ENCODE results near the gene TCIRG1.
"Not testable (repeated sequence)": the region's sequence is repeated elsewhere in the genome, so short reads cannot be mapped to it uniquely, and the experiment has no call there.

Gene TCIRG1
- total RNA-seq, result 292 to 984 (median 583) reads per million in 17 experiments

DNA sequence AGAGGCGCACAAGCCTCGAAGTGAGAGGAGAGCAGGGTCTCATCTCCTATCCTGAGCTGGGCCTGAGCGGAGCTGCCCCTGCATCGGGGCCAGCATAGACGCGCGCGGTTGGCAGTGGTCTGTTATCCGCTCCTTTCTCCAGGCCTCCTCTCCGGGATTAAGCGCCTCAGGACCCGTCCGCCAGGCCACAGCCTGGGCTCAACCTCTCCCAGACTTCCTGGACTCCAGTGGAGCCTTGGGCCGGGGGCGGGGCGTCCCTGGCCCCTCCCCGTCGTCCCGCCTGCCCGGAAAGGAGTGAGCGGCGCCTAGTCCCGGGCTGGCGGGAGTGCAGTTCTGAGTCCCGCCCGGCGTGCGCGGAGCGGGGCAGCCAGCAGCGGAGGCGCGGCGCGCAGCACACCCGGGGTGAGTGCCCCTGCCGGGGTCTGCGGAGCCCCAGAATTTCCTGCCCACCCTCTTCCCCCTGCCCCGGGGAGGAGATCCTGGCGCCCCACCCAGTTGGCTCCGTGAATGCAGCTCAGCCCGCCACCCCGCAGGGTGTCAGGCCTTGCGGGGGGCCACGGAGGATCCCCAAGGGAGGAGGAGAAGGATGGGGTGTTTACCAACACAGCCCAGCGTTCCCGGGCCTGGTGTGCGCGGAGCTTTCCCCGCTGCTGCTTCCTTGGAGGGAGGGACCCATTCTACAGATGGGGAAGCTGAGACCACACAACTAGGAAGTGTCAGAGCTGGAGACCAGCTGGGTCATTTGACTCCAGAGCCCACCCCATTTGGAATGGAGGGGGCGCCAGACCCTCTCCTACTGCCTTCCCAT is at the start of gene TCIRG1:
Gene TCIRG1 (plus strand): TSS at position 308 of the 808 bp plus-strand sequence. CDS start 2,247 bp downstream, outside the sequence.
- peak; percentile 91 to 96 (median 94) for DNase-seq

DNA sequence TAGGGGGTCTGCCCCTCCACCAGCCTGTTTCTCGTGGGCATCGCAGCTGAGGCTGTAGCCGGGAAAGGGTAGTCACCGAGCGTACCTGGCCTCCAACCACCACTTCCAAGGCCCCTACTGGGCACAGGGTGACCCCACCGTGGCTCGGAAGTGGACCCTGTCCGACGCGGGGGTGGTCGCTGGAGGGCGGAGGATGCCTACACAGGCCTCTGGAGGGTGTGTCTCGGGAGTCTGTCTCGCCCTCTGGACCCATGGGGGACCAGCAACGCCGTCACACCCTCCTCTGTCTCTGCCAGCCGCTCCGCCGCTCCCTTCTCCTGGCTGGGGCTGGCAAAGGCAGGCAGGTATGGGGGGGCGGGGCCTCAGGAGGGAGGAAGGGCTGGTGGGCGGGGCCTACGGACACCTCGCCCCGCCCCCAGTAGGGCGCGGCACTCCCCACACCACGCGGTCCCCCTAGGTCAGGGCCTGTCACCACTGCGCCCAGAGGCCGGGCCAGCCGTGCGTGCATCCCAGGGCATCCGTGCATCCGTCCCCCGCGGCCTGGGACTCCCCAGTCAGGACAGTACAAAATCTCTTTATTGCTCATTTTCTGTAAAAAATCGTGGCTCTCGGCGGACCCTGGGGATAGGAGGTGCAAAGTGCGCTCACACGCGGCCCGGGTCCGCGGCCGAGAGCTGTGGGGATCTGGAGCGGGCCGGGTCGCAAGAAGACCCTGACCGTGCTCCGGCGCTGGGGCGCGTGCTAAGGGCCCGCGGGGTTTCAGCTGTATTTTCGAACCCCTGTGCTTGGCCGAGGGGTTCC is 48.1 kb upstream of the TCIRG1 start:
- peak in 3 of 4 experiments; percentile 28 to 55 (median 39) for DNase-seq

- not testable (repeated sequence) for DNase-seq
Observed at GRCh38 chr11:67991347-67992121, 47.3 kb upstream of the TCIRG1 start.

DNA sequence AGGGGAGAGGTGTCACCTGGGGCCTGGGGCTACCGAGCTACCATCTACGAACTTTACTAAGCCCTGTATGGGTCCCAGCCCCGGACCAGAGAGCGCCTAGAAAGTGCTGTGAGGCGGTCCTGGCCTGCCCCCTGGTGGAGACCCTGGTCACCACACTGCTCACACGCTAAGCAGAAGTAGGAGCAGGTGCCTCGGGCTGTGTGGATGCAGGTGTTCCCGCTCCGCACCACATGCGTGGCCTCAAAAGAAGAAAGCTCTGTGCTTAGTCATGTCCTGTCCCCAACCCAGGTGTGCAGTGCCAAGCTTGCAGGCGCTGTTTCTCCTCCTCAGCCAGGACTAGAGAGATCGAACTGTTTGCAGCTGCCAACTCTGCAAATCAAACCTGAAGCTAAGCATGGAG is 45.0 kb upstream of the TCIRG1 start:
- peak in 1 of 4 experiments; percentile 38 for DNase-seq

- DNase-seq, result not testable (repeated sequence)
Observed at GRCh38 chr11:67994387-67994786, 44.4 kb upstream of the TCIRG1 start.

DNA sequence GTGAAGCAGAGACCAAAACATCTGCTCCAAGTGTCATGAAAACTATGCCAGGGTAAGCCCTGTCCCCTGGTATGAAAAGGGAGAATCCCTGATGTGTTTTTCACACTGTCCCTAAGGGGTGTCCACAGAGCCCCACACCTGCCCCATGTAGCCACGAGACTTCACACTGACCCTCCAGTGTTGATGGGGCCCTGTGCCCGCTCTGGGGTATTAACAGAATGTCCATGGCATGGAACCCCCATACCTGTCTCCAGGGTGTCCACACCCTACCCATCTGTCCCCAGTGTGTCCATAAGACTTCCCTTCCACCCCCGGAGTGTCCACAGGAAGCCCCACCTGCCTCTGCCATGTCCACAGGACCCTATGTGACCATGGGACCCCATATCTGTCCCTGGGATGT is 43.7 kb upstream of the TCIRG1 start:
- not testable (repeated sequence) for DNase-seq

GRCh38 chr11:67995579-67995978 is 43.2 kb upstream of the TCIRG1 start:
- DNase-seq, result not testable (repeated sequence)

GRCh38 chr11:67996051-67996450 is 42.8 kb upstream of the TCIRG1 start:
- DNase-seq, result no peak

DNA sequence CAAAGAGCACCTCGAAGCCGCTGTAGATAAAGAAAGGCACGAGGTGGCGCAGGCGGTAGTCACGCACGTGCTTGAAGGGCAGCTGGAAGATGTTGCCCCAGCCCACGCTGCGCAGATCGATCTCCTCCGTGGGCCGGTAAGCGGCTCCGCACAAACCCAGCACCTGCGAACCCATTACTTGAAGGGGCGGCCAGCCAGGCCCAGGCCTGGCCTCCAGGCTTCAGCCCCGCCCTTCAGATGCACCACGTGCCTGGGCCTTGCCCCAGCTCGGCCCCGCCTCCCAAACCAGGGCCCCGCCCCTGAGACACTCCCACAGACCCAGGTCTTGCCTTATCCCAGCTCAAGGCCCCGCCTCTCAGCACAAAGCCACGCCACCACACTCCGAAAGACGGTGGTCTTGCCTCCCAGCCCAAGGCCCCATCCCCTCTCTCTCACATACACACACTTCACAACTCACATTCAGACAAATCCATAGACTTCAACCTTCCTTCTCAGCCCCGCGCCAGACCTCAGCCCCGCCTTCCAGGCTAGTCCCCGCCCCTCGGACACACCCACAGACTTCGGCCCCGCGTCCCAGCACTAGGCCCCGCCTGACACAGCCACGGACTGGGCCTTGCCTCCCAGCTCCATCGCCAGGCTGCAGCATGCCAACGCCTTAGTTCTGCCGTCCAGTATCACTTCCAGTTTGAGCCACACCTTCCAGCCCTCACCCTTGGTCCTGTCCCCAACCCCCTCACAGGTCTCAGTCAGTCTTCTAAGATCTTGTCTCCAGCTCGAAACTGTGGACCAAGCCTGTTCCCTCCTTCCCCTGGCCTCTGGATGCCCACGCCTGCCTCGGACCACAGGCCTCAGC is 42.0 kb upstream of the TCIRG1 start:
- peak; percentile 82 to 92 (median 88) for DNase-seq

- DNase-seq, result no peak
Observed at GRCh38 chr11:67997475-67997921, 41.3 kb upstream of the TCIRG1 start.

DNA sequence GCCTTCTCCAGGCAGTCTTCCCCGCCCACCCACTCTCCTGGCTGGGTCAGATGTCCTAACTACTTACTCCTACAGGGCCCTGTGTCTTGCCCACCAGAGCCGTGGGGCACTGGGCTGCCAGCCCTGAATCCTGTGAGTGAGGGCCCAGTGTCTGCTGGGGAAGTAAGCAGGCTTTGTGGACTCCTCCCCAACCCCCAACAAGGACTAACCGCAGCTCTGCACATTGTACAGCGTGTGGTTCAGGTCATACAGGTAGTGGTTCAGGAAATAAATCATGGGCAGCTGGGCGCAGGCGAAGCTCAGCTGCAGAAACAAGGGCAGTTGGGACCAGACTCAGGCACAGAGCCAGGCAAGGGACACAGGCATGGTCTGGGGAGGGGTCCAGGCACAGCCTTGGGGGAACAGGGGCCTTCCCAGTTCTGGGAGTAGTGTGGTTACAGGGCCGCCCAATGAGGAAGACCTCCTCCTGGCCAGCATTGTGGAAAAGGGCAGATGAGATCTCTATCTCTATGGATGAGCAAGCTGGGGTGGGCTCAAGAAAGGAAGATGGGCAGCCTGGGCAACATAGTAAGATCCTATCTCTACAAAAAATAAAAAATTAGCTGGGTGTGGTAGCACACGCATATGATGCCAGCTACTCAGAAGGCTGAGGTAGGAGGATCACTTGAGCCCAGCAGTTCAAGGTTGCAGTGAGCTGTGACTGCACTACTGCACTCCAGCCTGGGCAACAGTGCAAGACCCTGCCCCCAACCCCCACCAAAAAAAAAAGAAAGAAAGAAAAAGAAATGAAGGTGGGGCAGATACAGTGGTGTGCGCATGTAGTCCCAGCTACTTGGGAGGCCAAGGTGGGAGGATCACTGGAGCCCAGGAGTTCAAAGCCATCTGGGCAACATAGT is 40.4 kb upstream of the TCIRG1 start:
- DNase-seq, result peak; percentile 23 to 60 (median 46)

DNA sequence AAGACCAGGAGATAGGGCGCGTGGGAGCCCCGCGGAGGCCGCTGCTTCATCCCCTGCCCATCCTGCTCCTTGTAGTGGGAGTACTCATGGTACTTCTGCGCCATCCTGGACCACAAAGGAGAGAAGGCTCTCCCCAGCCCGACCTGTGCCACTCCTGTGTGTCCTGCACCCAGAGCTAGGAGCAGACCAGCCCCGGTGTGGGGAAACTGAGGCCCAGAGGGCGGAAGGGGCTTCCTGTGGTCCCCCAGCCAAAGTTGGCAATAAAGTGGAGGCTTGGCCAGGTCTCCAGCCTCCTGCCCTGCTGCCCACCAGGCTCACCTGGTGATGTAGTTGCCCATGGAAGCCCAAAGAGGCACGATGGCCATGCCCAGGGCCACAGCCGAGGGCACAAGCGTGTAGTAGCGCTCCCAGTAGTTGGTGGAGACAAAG is 39.6 kb upstream of the TCIRG1 start:
- no peak for DNase-seq

DNA sequence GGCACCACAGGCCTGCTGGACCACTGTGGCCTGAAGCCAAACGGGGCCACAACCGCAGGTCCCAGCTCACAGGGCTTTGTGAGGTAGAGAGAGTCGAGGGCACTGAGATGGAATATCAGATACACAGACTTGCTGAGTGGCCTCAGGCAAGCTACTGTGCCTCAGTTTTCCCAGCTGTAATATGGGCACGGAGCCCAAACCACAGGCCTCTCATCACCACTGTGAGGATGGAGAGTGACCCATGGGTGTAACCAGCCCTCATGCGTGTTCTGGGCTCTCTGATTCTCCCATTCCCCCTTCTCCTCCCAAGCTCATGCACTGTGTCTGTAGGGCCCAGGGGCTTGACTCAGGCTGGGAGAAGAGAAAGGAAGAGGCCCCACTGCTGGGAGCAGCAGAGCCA is 39.1 kb upstream of the TCIRG1 start:
- DNase-seq, result no peak

- DNase-seq, result peak; percentile 71 to 87 (median 85)
Observed at GRCh38 chr11:68002575-68002937, 36.3 kb upstream of the TCIRG1 start.

DNA sequence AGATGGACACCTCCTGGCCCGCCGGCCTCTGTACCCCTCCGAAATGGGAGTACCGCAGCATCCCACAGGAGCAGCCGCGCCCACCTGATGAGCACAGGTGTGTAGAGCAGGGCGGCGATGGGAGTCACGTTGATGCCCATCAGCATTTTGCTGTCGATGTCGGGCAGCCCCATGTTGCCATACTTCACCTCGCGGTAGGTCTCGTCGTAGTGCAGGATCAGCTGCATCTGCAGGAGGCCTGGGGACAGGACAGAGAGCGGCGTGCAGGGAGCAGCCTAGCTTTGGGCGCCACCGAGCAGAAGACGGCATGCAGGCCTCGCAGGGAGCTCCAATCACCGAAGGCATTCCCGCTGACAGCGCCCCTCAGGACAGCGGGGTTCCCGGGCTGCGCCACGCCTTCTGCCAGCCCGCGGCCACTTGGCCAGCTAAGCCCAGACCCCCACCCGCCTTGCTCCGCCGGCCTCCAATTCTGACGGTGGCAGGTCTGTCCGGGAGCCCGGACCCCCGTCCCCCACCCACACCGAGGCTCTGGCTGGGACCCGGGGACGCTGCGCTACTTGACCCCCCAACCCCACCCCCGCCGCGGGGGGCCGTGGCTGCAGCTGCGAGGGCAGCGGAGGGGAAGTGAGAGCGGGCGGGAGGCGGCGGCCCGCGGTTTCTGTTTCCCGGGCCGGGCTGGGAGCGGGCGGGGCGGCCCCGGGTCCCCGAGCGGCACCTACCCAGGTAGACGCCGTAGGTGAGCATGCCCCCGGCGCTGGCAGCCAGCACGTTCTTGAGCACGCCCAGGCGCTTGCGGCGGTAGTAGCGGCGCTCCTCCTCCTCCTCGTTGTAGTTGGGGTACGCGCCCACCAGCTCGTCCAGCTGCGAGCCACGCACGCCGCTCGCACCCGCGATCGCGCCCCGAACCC is 35.6 kb upstream of the TCIRG1 start:
- peak; percentile 38 to 79 (median 62) for DNase-seq

DNA sequence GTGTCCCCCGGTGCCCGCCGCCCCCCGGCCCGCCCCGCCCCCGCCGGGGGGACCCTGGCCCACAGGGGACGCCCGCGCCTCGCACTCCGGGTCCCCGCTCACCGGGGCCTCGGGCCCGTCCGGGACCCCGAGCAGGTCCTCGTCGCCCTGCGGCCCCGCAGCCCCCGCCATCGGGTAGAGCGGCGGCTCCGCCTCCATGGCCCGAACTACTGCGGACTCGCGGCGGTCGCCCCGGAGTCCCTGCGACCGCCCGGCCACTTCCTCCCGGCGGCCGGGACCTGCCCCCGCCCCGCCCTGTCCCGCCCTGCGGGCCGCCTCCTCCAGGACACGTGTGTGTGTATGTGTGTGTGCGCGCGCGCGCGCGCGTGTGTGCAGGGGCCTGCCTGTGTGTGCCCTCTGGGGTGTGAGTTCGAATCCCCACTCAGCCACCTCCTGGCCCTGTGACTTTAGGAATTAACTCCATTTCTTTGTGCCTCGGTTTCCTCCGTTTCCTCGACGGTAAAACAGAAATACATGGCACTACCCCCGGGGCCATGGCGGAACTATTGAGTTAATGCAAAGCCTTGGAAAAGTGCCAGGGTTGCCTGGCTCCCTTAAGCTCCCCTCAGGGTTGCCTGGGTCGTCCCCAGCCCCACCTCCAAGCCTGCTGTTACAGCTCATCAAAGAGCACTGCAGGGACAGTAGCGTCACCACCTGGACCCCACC is 34.8 kb upstream of the TCIRG1 start, which contains the start of gene UNC93B1:
Gene UNC93B1 (minus strand): TSS at position 252 of the 705 bp plus-strand sequence. CDS start 54 bp downstream, at position 198.
- DNase-seq, result peak; percentile 94 to 98 (median 96)

DNA sequence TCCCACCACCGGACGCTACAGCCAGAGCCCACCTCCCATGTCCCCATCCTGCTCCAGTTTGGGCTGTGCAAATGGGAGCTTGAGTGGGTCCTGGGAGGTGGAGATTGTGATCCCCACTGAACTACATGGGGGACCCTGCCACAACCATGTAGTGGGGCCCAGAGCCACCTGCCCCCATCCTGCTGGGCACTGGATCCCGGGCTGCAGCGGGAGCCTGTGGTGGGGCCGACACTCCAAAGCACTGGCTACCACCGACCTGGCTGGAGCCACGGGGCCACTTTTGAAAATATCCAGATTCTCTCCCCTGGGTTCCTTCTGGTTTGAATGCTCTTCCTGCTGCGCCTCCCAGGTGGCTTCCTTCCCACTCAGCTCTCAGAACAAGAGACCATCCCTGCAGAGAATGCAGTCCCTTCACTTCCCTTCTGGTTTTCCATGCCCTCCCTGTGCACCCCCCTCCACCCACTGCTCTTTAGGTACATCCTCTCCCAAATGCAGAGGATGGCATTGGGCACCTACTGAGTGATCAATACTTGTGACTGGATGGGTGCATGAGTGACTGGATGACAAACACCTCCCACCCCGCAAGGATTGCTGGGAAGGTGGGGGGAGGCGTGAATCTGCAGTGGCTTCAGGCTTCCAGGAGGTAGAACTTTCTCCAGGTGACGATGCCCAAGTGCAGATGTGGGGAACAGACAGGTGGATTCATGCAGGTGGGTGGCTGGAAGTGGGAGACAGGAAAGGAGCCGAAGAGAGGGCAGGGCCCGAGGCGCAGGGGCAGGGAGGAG is 34.1 kb upstream of the TCIRG1 start:
- no peak for DNase-seq

All from suppressor macrophage (primary cell).